GM12891 (cell line): ENCODE measurements around the gene OR2T27.
"Not testable (repeated sequence)": the region's sequence is repeated elsewhere in the genome, so short reads cannot be mapped to it uniquely, and the experiment has no call there.

Experiments
- DNase-seq: peaks from one replicate; pipeline ENCODE4 v3.0.0; 2011; ENCODE audit warnings: low spot score; ENCODE audit not compliant: insufficient read length
- FAIRE-seq: peaks from 2 replicates; lab custom pipeline; 2011; peaks lifted over from hg19 to GRCh38; lab: Jason Lieb, UNC
- PAX5 ChIP-seq: IDR thresholded peaks from 2 replicates; pipeline ENCODE4 v1.6.1; 2011; ENCODE audit warnings: low read length, moderate library complexity, mild to moderate bottlenecking; ENCODE audit not compliant: insufficient read depth, severe bottlenecking
- POLR2A ChIP-seq: IDR thresholded peaks from 2 replicates; pipeline ENCODE4 v1.6.1; 2011; ENCODE audit warnings: low read depth, low read length, control low read depth
- POLR2AphosphoS5 ChIP-seq: IDR thresholded peaks from 2 replicates; pipeline ENCODE4 v1.6.1; 2011; ENCODE audit warnings: low read depth, low read length, control low read depth
- POU2F2 ChIP-seq: IDR thresholded peaks from 2 replicates; pipeline ENCODE4 v1.6.1; 2011; ENCODE audit warnings: low read depth, mild to moderate bottlenecking, control low read depth, low read length, moderate library complexity
- SPI1 ChIP-seq: IDR thresholded peaks from 2 replicates; pipeline ENCODE4 v1.6.1; 2011; ENCODE audit warnings: low read depth, low read length, control low read depth
- TAF1 ChIP-seq: IDR thresholded peaks from 2 replicates; pipeline ENCODE4 v1.6.1; 2011; ENCODE audit warnings: low read depth, low read length, control low read depth

OR2T27 gene

DNA sequence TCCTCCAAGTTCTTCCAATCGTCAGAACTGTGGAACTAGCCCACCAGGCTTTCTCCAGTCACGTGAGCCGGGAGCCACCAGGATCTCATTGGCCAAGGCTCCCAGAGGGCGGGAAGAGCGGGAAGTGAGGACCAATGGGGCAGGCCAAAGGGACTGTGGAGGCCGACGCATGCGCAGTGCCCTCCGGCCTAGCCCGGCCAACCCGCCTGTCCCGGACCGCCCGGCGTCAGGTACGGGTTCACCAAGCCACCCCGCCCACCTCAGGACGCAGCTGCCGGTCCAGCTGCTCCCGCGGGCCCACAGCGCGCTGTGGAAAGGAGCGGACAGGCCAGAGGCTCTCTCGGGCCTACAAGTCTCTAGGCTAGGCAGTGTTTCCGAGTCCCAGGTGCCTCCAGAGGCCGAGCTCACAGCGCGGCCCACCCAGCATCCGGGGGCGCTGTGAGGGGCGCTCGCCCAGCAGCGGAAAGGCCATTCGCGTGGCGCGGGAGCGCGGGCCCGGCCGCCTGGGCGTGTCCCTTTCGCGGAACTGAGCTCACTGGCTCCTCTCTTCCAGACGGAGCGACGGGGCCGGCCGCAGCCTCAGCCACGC lies 36.3 kb upstream of the OR2T27 start:
- no peak for FAIRE-seq
- no peak for DNase-seq
- TF ChIP-seq POU2F2 (no peak), POLR2AphosphoS5 (no peak), TAF1 (no peak), PAX5 (no peak), SPI1 (no peak), POLR2A (no peak)

DNA sequence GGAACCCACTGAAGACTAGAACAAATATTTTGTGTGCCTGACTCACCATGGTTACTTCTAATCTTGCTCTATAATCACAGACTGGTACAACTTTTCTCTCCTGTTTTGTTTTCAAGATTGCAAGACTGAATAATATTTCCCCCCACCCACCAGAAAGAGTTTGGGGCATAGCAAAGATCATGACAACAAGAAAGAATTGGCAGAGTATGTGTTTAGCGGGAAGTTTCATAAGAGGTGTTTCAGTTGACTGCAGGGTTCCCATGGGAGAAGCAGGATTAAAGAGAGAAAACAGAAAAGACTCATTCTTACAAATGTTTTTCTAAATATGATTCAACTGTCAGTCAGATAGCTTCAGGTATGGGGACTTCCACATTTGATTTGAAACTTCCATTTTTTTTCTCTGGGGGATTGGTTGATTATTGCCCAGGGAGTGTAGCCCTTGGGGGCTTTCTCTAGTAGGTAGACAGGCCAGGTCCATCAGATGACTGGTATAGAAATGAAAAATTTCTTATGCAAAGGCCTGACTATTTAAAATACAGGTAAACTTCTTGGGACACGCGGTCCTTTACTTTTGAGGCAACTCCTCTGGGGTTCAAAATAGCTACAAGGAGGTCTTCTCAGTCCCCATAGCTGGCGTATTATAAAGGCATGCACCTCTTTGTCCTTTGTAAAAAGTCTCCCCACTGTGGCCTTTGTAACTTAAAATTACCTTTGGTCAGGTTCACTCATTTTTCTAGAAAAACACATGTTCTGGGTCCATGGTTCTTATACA lies 33.4 kb upstream of the OR2T27 start:
- TF ChIP-seq POLR2AphosphoS5 (no peak), SPI1 (peak; percentile 16; the same call in 1 of the 2 replicates)
- FAIRE-seq (no peak), DNase-seq (no peak)

DNA sequence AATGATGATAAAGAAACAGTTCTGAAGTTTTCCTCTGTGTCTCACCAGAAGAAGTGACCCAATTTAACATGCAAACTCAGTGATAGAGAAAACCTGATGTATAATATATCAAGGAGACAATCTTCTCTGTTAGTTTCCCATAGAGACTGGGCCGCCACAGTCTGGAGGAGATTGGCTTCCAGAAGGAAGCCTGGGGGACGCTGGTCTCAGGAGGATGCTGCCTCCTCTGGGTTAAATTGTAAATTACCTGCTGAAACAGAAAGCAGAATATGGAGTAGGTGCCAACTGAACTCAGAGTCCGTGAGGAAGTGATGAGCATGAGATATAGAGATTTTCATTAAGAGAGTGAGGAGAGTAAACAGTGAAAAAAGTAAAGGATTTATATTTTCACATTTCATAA lies 31.5 kb upstream of the OR2T27 start:
- DNase-seq = no peak
- FAIRE-seq = no peak
- TF ChIP-seq POLR2AphosphoS5 (no peak), SPI1 (peak; percentile 12; the same call in 1 of the 2 replicates)

DNA sequence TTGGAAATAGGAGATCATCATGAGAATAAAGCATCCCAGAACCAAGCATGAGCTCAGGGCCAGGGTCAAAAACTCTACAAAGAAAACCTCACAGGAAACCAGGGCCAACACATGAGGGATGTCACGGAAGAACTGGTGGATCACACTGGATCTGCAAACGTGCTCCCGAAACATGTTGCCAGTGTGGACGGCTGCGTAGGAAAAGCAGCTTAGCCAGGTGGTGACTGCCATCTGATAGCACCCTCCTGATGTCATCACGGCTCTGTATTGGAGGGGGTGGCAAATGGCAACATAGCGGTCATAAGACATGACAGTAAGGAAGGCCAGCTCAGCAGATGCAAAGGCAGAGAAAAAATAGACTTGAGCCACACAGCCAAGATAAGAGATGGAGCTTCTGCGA lies 26.3 kb upstream of the OR2T27 start:
- no peak for DNase-seq
- TF ChIP-seq POLR2A (no peak), POU2F2 (no peak), TAF1 (no peak), PAX5 (no peak), SPI1 (no peak), POLR2AphosphoS5 (no peak)
- no peak for FAIRE-seq

DNA sequence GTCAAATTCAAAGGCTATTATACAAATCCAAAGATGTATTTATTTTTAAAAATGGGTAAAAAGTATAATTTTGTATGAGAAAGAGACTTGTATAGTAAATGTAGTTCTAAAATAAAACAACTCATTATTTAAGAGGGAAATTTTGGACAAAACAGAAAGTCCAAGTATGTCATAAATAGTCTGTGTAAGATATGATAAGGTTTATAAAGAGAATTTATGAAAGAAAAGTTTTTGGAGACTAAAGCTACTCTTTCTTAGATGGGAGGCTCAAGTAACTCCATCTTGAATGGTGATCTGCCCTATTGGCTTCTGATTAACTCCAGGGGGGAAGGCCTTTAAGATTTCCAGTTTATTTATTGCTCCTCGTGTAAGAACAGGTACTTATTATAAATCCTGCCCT lies 14.7 kb upstream of the OR2T27 start:
- TF ChIP-seq POLR2A (no peak), PAX5 (no peak), TAF1 (no peak), SPI1 (no peak), POU2F2 (no peak), POLR2AphosphoS5 (no peak)
- FAIRE-seq (no peak), DNase-seq (no peak)

DNA sequence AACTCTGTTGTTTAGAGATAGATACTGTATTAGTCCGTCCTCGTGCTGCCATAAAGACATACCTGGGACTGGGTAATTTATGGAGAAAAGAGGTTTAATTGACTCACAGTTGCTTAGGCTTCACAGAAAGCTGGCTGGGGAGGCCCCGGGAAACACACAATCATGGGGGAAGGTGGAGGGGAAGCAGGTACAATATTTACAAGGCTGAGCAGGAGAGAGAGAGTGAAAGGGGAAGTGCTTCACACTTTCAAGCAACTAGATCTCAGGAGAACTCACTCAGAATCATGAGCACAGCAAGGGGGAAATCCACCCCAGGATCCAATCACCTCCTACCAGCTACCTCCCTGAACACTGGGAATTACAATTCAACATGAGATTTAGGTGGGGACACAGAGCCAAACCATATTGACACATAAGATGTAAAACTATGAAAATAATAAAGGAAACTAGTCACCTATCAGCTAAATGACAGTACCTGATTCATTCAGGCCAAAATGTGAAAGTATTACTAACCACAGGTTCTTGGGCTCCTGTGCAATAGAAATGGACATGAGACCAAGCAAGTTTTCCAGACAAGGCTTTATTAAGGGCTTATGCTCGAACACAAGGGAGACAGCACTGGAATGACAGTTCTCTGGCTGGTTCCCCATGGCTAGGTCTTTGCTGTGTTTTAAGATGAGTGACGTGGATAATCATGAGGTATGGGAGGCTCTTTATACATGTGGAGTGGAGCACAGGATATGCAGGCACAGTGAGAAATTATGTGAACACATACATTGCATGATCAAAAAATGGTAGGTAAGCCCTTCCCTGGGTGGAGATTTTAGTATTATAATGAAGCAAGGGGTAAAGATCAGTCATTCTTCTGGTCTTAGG lies 8.4 kb upstream of the OR2T27 start:
- peak; percentile 87 for TF ChIP-seq SPI1
- FAIRE-seq = peak; percentile 99
- DNase-seq = not testable (repeated sequence)

DNA sequence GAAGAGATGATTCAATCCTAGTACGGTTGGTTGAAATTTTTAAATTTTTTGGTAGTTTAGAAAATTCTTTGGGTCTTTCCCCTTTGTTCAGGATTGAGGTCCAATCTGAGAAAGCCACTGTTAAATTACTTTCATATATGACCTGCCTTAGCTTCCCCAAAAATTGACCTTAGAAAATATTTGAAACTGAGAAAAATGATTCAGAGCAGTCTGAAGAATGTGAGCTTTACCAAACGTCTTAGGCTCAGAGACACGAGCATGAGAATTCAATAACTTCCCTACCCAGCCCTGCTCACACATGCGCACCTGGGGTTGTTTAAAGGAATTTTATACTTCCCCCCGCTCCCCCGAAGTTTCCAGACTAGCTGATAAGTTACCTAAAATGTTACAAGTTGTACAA lies 1.5 kb upstream of the OR2T27 start:
- FAIRE-seq = peak; percentile 90
- not testable (repeated sequence) for DNase-seq

DNA sequence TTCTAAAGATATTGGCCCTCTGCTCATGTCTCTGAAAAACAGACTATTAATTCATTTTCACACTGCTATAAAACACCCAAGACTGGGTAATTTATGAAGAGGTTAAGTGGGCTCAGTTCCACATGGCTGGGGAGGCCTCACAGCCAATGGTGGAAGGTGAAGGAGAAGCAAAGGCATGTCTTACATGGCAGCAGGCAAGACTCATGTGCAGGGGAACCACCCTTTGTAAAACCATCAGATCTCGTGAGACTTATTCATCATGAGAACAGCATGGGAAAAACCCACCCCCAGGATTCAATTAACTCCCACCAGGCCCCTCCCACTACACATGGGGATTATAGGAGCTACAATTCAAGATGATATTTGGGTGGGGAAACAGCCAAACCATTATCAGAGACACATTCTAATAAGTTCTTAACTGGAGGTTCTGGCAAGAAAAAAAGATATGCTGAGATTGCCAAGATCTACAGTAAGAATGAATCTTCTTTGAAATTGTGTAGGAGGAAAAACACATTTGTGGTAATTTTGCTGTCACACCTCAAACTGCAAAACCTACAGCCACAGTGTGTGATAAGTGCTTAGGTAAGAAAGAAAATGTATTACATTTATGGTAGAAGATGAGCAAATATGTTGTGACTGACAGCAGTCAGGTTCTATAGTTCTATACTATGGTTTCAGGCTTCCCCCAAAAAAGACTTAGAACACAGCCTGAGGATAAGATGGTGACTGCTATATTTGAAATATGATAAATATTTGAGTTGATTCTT lies 6.4 kb downstream of the OR2T27 start:
- DNase-seq = not testable (repeated sequence)
- peak; percentile 71 for FAIRE-seq

DNA sequence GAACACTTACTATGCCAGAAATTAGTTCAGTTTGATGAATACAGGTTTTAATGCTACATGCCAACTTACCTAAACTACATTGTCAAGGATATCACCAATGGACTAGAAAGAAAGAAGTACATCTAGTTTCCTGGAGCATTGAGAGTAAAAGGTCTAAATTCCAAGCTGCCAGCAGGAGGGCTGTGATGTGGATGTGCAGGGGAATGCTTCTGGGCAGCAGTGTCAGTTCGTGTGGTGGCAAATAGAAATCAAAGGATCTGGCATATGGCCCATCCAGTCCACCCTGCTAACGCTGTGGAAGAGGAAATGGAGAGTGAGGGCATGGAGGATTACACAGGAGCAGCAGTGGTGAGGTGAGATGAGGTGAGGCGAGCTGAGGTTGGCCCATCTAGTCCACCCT lies 10.2 kb downstream of the OR2T27 start, which contains the start of gene OR2T35:
TSS of gene OR2T35 (minus strand) at position 101 of the 400 bp plus-strand sequence. CDS start 6,020 bp downstream, outside the sequence.
- not testable (repeated sequence) for DNase-seq, FAIRE-seq

DNA sequence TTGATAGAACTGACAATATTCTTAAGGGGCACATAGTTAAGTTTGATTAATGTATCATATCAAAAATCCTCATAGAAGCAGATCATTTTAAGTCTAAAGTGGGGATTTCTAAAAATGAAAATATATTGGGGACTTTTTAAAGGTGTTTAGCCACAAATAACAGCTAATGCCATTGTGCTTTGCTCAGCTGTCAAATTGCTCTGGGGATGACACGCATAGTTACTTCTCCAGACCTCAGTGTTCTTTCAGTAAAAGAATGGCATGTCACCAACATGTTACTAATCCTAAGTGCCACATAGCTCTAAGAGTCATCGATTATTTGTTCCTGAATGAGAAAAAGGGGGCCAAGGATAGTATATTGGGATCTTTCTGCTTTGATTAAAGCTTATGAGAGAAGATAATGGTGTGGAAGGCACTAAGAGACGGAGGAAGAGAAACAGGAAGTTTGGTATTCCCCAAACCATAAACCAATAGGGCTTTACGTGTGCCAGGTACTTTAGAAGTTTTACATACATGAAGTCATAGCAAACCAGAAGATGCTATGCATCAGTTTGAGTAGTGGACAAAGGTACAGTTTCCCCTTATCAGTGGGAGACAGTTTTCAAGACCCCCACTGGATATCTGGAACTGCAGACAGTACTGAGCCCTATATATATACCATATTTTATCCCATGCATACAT lies 12.2 kb downstream of the OR2T27 start:
- peak; percentile 97 for FAIRE-seq
- DNase-seq = not testable (repeated sequence)

DNA sequence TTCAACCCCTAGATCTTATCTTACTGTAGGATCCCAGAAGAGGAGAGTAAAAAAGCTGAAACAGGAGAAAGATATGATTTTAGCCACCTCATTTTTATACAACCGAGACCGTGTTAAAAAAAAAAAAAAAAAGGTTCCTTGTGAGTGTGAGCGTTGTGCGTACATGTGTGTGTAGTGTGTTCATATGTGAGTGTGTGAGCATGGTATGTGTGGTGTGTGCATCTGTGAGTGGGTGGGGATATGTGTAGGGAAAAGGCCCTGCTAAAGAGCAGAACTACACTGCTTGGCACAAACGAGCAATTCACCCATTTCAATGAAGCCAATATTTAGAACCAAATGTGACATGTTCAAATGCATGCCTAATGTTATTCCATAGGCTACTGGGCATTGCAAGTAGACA lies 13.7 kb downstream of the OR2T27 start:
- FAIRE-seq = peak; percentile 97

DNA sequence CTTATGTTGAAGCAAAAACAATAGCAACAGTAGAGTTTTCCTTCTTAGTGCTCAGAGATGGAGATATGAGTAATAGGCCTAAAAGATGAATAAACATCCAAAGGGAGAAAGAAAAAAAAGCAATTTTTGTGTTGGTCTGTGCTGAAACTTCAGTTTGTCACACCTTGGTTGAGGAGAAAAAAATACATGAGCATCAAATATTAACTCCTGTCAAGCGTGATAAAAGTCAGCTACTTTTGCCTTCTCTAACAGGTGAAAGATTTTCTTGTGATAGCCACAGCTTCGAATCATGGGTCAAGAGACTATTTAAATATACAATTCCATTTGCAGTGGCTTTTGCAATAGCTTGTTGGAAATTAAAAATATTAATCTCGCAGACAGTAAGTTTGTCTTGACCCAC lies 14.4 kb downstream of the OR2T27 start:
- FAIRE-seq = peak; percentile 82
- DNase-seq = not testable (repeated sequence)

More for the DNA sequence above, 13.7 kb downstream of the OR2T27 start:
- DNase-seq = not testable (repeated sequence)

DNA sequence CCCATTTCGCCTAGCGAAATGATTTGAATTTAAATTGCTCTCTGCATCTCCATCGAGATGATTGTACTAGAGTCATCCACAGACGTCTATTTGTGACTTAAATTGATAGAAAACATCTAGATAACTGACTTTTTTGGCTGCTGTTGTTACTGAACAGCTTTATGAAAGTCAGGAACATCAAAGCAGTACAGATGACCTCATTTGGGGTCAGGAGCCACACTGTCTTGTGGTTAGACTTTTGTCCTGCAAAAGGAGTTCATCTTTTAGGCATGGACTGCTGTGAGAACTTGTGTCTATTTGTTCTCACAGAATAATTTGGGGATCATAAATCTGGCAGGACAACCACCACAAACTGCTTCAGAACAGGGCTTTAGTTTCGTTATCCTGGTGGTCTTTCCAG lies 15.7 kb downstream of the OR2T27 start:
- not testable (repeated sequence) for DNase-seq
- FAIRE-seq = peak; percentile 86

DNA sequence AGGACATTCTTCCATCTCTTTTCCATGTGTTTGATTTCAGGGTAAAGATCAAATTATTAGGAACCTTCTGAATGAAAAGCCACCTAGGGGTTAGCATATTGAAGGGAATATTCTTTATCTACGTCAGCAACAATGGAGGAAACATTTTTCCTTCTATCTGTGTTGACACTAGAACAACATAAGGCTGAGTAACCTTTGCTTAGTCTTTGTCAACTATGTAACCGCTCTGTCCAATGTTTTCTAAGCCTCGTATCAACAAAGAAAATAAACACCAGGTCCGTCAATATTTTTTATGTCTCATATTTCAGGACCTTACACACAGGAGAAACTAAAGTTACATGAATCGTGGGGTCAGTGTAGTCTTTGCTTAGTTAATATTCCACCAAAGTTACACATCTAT lies 18.7 kb downstream of the OR2T27 start:
- not testable (repeated sequence) for DNase-seq, FAIRE-seq

DNA sequence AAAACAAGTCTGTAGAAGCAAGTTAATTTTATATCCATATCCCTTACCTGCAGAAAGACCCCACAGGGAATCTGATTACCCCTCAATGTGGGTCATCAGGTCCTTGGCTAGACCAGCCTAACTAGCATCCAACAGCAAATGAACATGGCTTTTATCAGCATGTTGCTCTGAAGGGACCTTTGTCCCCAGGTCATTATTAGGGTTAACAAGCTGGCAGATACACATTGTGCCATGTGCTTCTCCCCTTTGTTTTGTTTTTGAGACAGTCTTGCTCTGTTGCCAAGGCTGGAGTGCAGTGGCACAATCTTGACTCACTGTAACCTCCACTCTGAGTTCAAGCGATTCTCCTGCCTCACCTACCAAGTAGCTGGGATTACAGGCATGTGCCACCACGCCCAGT lies 20.3 kb downstream of the OR2T27 start, which contains the start of gene OR2T11:
TSS of gene OR2T11 (minus strand) at position 101 of the 400 bp plus-strand sequence. CDS start 7,963 bp downstream, outside the sequence.
- peak; percentile 38 for FAIRE-seq
- not testable (repeated sequence) for DNase-seq
